GM12878 (cell line): ENCODE results near the gene FOXI3. TPM values are rescaled to one million over a fixed set of nuclear protein-coding genes. Genes with fewer than 3 reads are reported as not detected.

ENCODE experiments used
- ATAC-seq: fragments of 200-7000 bp; cut with Tn5 transposase; 3 replicates; pipeline ENCODE4 v1.9.1; 2020; ENCODE audit warnings: mild to moderate bottlenecking, moderate library complexity
- BruUV-seq: library from RNA; stranded (reverse); fragments of 400-500 nt; replicated peaks from 2 replicates; lab custom pipeline; 2021; lab: Mats Ljungman, UMichigan
- CTCF ChIA-PET: fragments of 300-600 bp; sonication (Branson Sonifier 250); formaldehyde crosslinking; extraction: SDS; loops from one replicate; lab custom pipeline; 2021; ENCODE audit warnings: inconsistent platforms; lab: Yijun Ruan, JAX
- POLR2A ChIA-PET: fragments of 350-600 bp; formaldehyde crosslinking; extraction: SDS; loops from one replicate; lab custom pipeline; 2021; ENCODE audit warnings: inconsistent platforms; lab: Charles Lee
- RAD21 ChIA-PET: fragments of 300-600 bp; sonication (Branson Sonifier 250); formaldehyde crosslinking; loops from one replicate; lab custom pipeline; 2023; ENCODE audit warnings: antibody characterized with exemption; ENCODE audit not compliant: unreplicated experiment; lab: Charles Lee
- SMC1A ChIA-PET: fragments of 300-600 bp; sonication (Branson Sonifier 250); formaldehyde crosslinking; loops from one replicate; lab custom pipeline; 2023; ENCODE audit not compliant: unreplicated experiment, uncharacterized antibody; lab: Charles Lee
- DNase-seq: peaks from one replicate; pipeline ENCODE4 v3.0.0-alpha.2; 2011; ENCODE audit warnings: low read depth, low spot score
- FAIRE-seq: peaks from 3 replicates; lab custom pipeline; 2011; peaks lifted over from hg19 to GRCh38; lab: Jason Lieb, UNC
- H2AFZ ChIP-seq: 2 replicates; pipeline ENCODE4 v1.6.0; 2011; ENCODE audit warnings: low read depth, low read length, control low read depth; ENCODE audit not compliant: control insufficient read depth
- H3K27ac ChIP-seq: 2 replicates; pipeline ENCODE4 v1.5.1; 2011; ENCODE audit warnings: control low read depth; ENCODE audit not compliant: control insufficient read depth, insufficient read depth
- H3K27me3 ChIP-seq, 2 experiments: replicated peaks in 1 of 2; 2 replicates each; pipeline versions ENCODE4 v1.6.0 to v1.6.1; 2011; ENCODE audit warnings: low read length in 1 of 2; ENCODE audit not compliant: control insufficient read depth in 2 of 2, insufficient read depth in 2 of 2
- H3K36me3 ChIP-seq, 2 experiments: 2 replicates each; pipeline ENCODE4 v1.5.1; 2011; ENCODE audit warnings: low read length in 1 of 2; ENCODE audit not compliant: control insufficient read depth in 2 of 2, insufficient read depth in 2 of 2
- H3K4me1 ChIP-seq: 2 replicates; pipeline ENCODE4 v1.6.1; 2011; ENCODE audit warnings: mild to moderate bottlenecking, low read length, moderate library complexity, mixed read lengths; ENCODE audit not compliant: control insufficient read depth, insufficient read depth
- H3K4me2 ChIP-seq: 2 replicates; pipeline ENCODE4 v1.6.0; 2011; ENCODE audit warnings: control low read depth; ENCODE audit not compliant: control insufficient read depth, insufficient read depth
- H3K4me3 ChIP-seq: fragments of 200-600 bp; sonication (generic); 2 replicates; pipeline ENCODE4 v1.5.1; 2016
- H3K79me2 ChIP-seq: 2 replicates; pipeline ENCODE4 v1.6.0; 2011; ENCODE audit warnings: low read length; ENCODE audit not compliant: control insufficient read depth, insufficient read depth
- H3K9ac ChIP-seq: 2 replicates; pipeline ENCODE4 v1.8.0; 2011; ENCODE audit warnings: low read length, control low read depth, mixed read lengths; ENCODE audit not compliant: control insufficient read depth, insufficient read depth
- H3K9me3 ChIP-seq: replicated peaks from 3 replicates; pipeline ENCODE4 v1.5.1; 2011; ENCODE audit warnings: mild to moderate bottlenecking, low read length; ENCODE audit not compliant: control insufficient read depth, insufficient read depth
- H4K20me1 ChIP-seq: 2 replicates; pipeline ENCODE4 v1.6.0; 2011; ENCODE audit not compliant: control insufficient read depth, insufficient read depth
- CHD1 ChIP-seq: IDR thresholded peaks from 2 replicates; pipeline ENCODE4 v1.6.1; 2012; ENCODE audit warnings: low read depth, low read length, improper control_type of control experiment
- ELK1 ChIP-seq: IDR thresholded peaks from 2 replicates; pipeline ENCODE4 v1.6.1; 2012; ENCODE audit warnings: low read depth, low read length, improper control_type of control experiment
- HCFC1 ChIP-seq: fragments of 150-350 bp; IDR thresholded peaks from 2 replicates; pipeline ENCODE4 v1.6.1; 2014; ENCODE audit warnings: low read length
- HDAC6 ChIP-seq: fragments of 200-600 bp; sonication (generic); IDR thresholded peaks from one replicate; pipeline ENCODE4 v1.8.0; 2017; ENCODE audit warnings: antibody characterized with exemption; ENCODE audit not compliant: unreplicated experiment
- HDGF ChIP-seq: fragments of 450-650 bp; IDR thresholded peaks from 2 replicates; pipeline ENCODE4 v1.6.1; 2016; ENCODE audit warnings: antibody characterized with exemption
- MLLT1 ChIP-seq: fragments of 450-650 bp; IDR thresholded peaks from 2 replicates; pipeline ENCODE4 v1.6.1; 2016; ENCODE audit warnings: mild to moderate bottlenecking
- NRF1 ChIP-seq: conservative IDR thresholded peaks from 2 replicates; pipeline ENCODE4 v1.6.1; 2011; ENCODE audit warnings: mild to moderate bottlenecking, low read depth, low read length, improper control_type of control experiment
- REST ChIP-seq: IDR thresholded peaks from 2 replicates; pipeline ENCODE4 v1.6.1; 2012; ENCODE audit warnings: mild to moderate bottlenecking, low read depth, low read length
- SPI1 ChIP-seq: IDR thresholded peaks from 2 replicates; pipeline ENCODE4 v1.6.1; 2011; ENCODE audit warnings: low read depth, mild to moderate bottlenecking, low read length, moderate library complexity, borderline replicate concordance; ENCODE audit not compliant: insufficient read depth
- ZBTB33 ChIP-seq: fragments of 450-650 bp; IDR thresholded peaks from 2 replicates; pipeline ENCODE4 v1.6.1; 2017; ENCODE audit warnings: mild to moderate bottlenecking
- WGBS: methylation state at CpG from one replicate; pipeline ENCODE4 v1.1.6; 2016; ENCODE audit warnings: low lambda C conversion rate; ENCODE audit not compliant: insufficient replicate concordance, insufficient coverage; ENCODE audit errors: missing lambda C conversion rate; 5-methylcytosine and 5-hydroxymethylcytosine counted together
- in situ Hi-C: fragments of 300-500 bp; cut with MboI; formaldehyde crosslinking; loops from 9 replicates; pipeline ENCODE4 v1.14.3; 2018; ENCODE audit warnings: mixed read lengths
- intact Hi-C: fragments of 100-400 bp; cut with micrococcal nuclease; formaldehyde crosslinking; loops from one replicate; pipeline ENCODE4 v1.14.2; 2022; ENCODE audit not compliant: unreplicated experiment
- polyA plus RNA-seq, 11 experiments: library from polyadenylated mRNA; depleted of rRNA in 4 of 11; unstranded in 6 of 11; stranded (reverse) in 5 of 11; fragments of >200 nt; fragmentation: Nextera tagmentation in 4 of 11; fragmentation: Illumina TruSeq in 1 of 11; extraction: Ambion mirVana in 4 of 11; extraction: Trizol in 1 of 11; gene quantifications; 1 replicate in 1 of 11; 2 replicates in 10 of 11; pipeline versions ENCODE4 v1.2.1 to v1.2.3, GENCODE V29; 2011 to 2016; ENCODE audit warnings: inconsistent platforms in 2 of 11, missing spikeins in 2 of 11, low read depth in 1 of 11
- total RNA-seq, 4 experiments: library from RNA; depleted of rRNA in 3 of 4; stranded (reverse); fragments of >200 nt in 3 of 4; fragmentation: Illumina TruSeq in 1 of 4; extraction: Trizol in 1 of 4; gene quantifications; 2 replicates each; pipeline versions ENCODE4 v1.2.1 to v1.2.3, GENCODE V29; 2013 to 2021
- TF ChIP-seq, protein P1 (sequence below): IDR thresholded peaks from 2 replicates; pipeline ENCODE4 v1.6.1; 2012; ENCODE audit warnings: low read depth, low read length, improper control_type of control experiment
- TF ChIP-seq, protein P2 (sequence below): fragments of 450-650 bp; IDR thresholded peaks from 2 replicates; pipeline ENCODE4 v1.6.1; 2014; ENCODE audit warnings: mild to moderate bottlenecking

Gene FOXI3
- total and polyA plus RNA-seq, 10 of the 15 experiments (the other 5 are each of a cell fraction or from before 2014, with no cell fraction given): not detected

GRCh38 chr2:88469202-88470114, 17.0 kb upstream of the FOXI3 start:
- Histone ChIP-seq H4K20me1 (no peaks in the 10 kb centered on the region), H2AFZ (no peak overlapping the region), H3K9ac (no peak overlapping the region), H3K4me3 (no peak overlapping the region), H3K79me2 (no peaks in the 10 kb centered on the region), H3K9me3 (no peaks in the 10 kb centered on the region), H3K36me3 (no peaks in the 10 kb centered on the region), H3K27ac (no peak overlapping the region), H3K4me2 (no peak overlapping the region), H3K4me1 (no peaks in the 10 kb centered on the region), H3K27me3 (peaks cover 0 to 2% of the 10 kb centered on the region in 2 experiments; a peak in 2 of 4 replicates)
- ChIA-PET RAD21 (no interaction called here), POLR2A (no interaction called here), SMC1A (no interaction called here), CTCF (interaction anchor here (1.2 kb wide), 1 partner anchor 200 kb away, joined by 3 read pairs; no protein-coding TSS in a partner anchor)
- BruUV-seq: no TSS peak
- WGBS: 23% methylated on average over 4 of the region's 4 CpGs
- intact Hi-C loops: no loop called here
- FAIRE-seq (no peak), ATAC-seq (no peak), DNase-seq (no peak)
- in situ Hi-C loops: no loop called here
- TF ChIP-seq HDGF: no peak
- TF ChIP-seq HCFC1: no peak
- TF ChIP-seq ZBTB33: no peak
- TF ChIP-seq, protein P1, sequence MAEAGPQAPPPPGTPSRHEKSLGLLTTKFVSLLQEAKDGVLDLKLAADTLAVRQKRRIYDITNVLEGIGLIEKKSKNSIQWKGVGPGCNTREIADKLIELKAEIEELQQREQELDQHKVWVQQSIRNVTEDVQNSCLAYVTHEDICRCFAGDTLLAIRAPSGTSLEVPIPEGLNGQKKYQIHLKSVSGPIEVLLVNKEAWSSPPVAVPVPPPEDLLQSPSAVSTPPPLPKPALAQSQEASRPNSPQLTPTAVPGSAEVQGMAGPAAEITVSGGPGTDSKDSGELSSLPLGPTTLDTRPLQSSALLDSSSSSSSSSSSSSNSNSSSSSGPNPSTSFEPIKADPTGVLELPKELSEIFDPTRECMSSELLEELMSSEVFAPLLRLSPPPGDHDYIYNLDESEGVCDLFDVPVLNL: no peak
- TF ChIP-seq SPI1: no peak
- no peak for TF ChIP-seq MLLT1
- TF ChIP-seq REST: no peak
- TF ChIP-seq, protein P2, sequence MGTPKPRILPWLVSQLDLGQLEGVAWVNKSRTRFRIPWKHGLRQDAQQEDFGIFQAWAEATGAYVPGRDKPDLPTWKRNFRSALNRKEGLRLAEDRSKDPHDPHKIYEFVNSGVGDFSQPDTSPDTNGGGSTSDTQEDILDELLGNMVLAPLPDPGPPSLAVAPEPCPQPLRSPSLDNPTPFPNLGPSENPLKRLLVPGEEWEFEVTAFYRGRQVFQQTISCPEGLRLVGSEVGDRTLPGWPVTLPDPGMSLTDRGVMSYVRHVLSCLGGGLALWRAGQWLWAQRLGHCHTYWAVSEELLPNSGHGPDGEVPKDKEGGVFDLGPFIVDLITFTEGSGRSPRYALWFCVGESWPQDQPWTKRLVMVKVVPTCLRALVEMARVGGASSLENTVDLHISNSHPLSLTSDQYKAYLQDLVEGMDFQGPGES: no peak
- TF ChIP-seq NRF1: no peak
- no peak for TF ChIP-seq HDAC6
- no peak for TF ChIP-seq CHD1
- no peak for TF ChIP-seq ELK1
